Cerebellar cortex (tissue), 1 donor: ENCODE measurements around the gene CCND2.

Experiments used
- DNase-seq: peaks from one replicate; pipeline ENCODE4 v3.0.0-alpha.2; 2015; ENCODE audit warnings: low spot score

The CCND2 gene

DNA sequence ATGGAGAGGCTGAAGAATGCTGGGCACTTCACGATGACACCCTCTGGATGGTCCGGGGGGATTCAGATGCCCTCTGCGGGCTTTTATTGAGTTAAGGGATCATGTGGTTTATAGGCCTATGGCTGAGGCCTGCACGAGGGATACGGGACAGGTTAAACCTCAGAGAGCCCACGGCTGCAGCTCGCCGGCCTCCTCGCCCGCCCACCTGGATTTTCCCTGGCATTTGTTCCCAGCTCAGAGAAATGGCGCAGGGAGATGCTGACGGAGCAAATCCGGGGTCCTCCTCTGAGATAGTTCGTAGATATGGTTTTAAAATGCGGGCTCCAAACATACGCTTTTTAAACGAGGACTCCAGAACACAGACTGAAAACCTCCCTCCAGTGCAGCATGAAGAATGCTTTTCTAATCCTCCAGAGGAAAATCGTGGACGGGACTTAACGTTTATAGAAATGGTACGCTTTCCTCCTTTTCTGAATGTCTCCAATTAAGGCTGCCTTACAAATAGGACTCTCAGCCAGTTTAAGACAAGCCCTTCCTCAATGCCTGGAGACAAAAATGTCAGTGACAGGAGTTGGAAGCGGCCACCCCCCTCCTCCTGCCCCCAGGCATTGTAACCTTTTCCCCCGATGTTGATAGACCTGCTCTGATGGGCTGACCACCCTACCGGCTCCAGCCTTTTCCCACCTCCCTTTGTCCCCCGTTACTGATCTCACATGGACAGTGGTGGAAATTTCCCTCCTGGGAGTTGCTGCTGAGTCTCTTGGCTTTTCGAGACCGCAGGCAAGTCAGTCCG is 16.6 kb downstream of the CCND2 start:
- no peak for DNase-seq

DNA sequence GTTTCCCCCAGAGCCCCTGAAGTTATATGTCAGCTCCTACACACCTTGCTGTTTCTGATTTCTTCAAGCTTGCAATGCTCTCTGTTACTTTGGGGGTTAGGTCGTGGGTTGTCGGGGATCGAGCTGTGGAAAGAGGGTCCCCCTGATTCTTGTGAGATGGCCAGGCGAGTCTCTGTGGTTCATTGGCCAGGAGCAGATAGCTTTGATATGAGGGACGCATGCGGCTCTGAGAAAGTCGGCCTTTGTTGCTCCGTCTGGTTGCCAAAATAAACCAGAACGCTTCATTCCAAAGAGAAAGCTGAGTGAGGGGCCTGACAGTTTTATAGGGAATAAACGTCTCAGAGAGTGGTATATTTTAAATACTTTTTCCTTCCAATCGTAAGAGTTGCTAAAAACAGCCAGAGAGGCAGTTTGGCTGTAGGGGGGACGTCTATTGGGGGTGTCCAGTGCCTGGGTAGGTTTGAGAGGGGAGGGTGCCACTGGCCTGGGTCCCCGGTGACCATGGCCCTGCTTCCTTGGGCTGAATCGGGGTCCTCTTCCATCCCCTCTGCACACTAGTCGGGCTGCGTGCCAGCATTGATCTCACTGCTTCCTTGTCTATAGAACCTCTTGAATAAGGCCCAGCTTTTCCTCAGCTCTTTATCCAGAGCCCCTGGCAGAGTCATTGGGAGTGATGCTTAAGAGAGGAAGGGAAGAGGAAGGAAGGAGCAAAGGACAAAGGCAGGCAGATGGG is 18.9 kb downstream of the CCND2 start:
- DNase-seq = no peak

DNA sequence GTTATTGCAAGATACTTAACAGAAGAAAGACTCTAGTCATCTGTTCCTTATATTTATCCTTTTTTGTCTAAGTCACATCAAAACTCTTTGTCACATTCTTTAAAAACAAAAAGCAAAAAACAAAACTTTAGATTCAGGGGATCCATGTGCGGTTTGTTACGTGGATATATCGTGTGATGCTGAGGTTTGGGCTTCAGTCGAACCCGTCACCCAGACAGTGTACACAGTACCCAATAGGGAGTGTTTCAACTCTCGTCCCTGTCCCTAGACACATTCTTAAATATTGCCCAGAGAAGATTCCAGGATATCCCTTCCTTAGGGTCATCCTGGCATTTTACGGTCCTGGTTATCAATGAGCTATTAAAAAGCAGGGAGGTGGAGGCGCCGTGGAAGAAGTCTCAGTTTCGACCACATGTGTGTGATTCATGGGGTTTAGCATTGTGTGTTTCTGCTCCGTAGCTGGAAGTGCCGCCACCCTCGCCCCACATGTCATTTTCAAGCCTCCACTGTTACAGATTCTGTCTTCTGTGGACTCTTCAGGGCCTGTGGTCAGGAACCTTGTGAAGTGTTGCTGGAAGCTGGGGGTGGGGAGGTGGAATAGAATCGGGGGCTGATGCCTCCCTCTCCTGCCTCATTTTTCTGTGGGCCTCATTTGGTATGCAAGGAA is 19.9 kb downstream of the CCND2 start:
- no peak for DNase-seq

DNA sequence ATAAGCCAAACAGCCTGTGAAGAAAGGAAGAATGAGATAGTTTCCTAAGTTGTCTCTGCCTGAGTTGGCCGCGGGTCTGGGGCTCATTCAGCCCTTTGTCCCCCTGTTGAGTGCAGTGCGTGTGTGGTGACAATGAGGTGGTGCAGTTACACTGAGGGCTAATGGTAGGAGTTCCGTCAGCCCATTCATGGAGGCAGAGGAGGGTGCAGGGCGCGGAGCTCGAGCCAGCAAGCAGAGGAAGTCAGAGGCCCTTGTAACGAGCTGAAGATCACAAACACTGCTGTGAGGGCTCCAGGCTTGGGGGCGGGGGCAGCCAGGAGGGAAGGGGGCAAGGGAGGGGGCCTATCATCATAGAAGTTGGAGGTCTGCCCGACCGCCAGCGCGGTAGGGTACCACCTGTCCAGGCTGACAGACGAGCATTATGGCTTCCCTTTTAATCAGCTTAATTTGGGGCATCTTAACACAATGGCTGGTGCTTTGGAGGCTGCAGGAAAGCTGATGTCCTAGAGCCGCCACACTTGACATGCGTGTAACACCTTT is 20.5 kb downstream of the CCND2 start:
- no peak for DNase-seq

DNA sequence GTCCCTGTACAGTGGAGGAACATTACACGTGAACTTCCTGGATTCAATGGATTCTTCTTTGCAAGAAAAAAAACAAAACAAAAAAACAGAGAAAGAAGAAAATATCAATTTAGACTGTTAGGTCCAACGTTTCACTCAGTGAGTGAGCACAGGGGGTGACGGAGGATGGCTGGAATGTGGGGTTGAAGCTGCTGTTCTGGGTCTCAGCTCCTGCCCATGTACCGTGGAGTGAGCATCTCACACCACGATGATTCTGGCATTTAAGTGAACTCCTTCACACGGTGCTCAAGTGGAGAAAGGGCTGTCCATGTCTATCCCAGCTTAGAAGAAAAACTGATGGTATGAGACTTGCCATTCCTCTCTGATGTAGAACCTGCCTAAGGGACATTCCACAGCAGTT is 23.2 kb downstream of the CCND2 start:
- DNase-seq = no peak

DNA sequence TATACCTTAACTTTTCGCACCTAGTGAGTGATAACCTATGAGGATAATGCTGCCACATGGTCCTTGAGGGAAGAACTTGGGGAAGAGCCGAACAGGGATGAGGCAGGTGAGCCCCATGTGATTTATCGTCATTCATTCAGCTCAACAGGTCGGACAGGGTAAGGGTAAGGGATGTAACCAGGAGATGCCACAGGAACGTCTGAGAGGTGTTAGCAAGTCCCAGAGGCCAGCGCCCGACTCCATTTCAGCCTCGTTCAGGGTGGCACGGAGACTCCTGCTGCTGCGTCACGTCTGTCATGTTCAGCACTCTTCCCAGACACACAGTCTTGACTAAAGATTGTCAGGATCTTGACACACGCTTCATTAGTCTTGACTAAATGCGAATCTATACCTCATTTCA is 24.1 kb downstream of the CCND2 start:
- no peak for DNase-seq

DNA sequence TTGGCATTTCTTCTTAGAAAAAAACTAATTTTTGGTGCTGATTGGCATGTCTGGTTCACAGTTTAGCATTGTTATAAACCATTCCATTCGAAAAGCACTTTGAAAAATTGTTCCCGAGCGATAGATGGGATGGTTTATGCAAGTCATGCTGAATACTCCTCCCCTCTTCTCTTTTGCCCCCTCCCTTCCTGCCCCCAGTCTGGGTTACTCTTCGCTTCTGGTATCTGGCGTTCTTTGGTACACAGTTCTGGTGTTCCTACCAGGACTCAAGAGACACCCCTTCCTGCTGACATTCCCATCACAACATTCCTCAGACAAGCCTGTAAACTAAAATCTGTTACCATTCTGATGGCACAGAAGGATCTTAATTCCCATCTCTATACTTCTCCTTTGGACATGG is 27.3 kb downstream of the CCND2 start:
- no peak for DNase-seq

DNA sequence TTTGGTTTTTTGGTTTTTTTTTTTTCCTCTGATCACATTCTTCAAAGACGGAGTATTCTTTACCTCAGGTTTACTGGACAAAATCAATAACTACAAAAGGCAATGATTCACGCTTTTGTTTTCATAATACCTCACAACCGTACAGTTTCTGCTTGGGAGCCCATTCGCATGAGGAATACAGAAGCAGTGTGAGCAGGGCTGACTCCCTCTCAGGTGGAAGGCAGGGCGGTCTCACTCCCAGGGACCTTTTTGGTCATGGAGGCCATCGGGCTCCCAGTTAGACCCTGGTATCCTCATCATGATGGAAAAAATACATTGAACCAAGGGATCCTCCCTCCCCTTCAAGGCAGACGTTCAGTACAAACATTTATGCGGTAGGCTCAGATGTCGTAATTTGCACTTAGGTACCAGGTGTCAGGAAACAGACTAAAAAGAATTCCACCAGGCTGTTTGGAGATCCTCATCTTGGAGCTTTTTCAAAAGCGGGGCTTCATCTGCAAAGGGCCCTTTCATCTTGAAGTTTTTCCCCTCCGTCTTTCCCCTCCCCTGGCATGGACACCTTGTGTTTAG is 28.5 kb downstream of the CCND2 start:
- no peak for DNase-seq

DNA sequence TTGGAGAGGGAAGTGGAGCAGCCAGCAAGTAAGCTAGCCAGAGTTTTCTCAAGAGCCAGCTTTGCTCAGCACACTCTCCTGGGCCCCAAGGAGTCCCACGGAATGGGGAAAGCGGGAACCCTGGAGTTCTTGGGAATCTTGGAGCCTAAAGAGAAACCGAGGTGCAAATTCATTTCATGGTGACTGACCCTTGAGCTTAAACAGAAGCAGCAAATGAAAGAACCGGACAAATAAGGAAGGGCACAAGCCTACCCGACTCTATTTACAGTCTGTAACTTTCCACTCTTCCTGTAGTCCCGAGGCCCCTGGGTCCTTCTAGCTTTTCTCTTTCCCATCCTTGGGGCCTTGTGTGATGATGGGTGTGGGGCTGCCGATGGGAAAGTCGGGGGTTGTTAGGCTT is 29.3 kb downstream of the CCND2 start:
- DNase-seq = peak; percentile 40

DNA sequence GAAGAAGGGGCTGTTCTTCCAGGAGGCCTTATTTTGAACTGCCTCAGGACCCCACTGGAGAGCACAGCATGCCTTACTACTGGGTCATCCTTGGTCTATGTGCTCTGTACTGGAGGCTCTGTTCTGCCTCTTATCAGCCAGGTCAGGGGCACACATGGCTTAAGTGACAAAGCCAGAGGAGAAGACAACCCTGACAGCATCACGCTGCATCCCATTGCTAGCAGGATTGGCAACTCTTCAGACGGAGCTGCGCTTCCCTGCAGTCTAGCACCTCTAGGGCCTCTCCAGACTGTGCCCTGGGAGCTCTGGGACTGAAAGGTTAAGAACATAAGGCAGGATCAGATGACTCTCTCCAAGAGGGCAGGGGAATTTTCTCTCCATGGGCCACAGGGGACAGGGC is 30.2 kb downstream of the CCND2 start:
- no peak for DNase-seq

DNA sequence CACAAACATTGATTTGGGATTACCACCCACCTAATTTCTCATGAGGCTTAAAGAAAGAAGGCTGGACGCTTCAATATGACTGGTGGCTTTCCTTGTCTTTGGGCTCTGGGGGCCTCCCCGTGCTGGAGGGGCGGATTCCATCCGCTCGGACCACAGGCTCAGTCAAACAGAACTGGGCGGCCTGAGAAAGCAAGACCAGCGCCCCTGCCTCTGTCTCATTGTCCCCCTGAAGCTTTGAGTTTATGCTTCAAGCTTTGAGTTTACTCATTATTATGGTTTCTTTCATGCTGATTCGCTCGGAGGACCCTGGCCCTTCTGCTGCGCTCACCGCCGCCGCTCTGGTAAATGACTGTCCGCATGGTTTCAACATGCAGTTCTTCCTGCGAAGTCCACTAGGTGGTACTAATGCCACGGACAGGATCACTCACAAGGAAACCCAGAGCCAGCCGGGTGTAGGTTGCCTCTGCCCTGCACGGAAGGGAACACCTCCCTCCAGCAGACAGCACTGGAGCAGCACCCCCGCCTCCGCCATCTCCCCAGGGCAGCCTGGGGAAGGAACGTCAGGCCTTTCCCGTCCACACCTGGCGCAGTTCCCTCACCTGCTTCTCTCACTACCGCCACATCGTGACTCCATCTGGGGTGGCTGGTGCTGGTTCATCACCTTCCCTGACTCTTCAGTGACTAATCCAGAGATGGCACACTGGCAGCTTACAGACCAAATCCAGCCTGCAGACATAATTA is 34.2 kb downstream of the CCND2 start:
- DNase-seq = peak; percentile 93

DNA sequence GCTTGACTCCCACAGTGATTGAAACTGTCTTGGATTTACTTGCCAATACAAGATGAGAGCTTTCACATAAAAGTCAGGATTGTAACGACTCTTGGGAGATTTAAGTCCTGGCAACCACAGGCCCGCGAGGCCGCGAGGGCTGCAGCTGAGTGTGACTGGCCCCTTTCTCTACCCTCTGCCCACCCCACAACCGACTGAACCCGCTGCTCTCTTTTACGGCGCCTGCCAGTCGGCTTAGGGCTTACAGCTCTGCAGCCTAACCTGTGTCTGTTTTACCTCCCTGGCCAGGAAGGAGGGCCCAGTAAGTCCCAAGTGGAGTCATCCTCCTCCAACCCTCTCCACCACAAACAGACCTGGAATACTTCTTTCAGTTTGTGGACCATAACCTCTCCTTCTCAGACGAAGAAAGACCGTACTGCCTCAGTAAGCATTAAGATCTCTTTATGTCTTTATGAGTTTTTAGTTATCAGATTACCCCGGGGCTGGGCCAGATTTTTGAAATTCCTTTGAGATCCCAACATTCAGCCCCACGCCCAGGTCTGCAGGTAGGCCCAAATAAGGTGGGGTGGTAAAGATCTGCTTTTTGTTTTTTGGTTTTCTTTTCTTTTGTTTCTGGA is 34.9 kb downstream of the CCND2 start:
- no peak for DNase-seq

DNA sequence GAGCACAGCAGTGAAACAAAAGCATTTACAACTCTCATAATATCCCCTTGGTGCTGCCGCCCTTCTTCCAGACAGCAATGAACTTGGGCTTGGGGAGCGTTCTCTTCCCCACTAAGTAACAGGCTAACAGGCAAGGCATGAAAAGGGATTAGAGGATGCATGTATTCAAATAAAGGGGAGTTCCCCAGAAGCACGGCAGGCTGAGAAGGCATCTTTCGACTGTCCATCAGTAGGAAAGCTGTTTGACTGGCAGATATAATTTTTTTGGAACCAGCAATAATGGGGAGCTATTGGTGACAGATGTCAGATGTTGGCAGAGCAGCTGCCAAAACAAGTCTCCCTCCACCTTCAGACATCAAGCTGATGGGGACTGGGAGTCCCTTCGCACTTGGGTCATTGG is 38.2 kb downstream of the CCND2 start:
- DNase-seq = no peak

DNA sequence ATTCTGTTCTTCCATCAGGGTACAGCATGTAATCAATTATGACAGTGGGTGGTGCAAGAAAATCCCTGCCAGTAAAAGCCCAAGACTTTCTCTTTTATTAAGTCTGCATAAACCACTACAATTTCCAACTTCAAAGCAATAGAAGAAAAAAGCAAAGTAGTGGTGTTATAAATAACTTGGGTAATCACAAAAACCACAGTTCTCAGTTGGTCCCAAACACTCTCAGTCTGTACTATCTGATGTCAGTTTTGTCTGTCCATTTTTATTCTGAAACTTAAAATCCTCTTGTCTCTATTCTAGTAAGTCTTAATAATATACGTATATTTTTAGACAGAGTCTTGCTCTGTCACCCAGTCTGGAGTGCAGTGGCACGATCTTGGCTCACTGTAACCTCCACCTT is 38.7 kb downstream of the CCND2 start:
- no peak for DNase-seq

DNA sequence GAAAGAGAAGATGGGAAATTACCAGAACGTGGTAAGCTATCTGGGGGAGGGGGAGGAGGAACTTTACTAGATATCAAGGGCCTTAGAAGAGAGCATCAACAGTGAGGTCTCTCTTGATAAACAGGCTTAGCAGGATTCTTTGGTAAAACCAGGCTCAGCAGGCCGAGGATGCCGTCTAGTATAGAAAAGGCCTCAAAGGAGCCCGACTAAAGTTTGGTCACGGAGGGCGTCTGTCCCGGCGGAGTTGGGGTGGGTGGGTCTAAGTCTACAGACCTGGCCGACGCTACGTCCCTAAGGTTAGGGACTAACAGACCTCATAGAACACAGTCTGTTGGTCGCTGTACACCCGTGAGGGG is 46.9 kb downstream of the CCND2 start:
- DNase-seq = no peak

DNA sequence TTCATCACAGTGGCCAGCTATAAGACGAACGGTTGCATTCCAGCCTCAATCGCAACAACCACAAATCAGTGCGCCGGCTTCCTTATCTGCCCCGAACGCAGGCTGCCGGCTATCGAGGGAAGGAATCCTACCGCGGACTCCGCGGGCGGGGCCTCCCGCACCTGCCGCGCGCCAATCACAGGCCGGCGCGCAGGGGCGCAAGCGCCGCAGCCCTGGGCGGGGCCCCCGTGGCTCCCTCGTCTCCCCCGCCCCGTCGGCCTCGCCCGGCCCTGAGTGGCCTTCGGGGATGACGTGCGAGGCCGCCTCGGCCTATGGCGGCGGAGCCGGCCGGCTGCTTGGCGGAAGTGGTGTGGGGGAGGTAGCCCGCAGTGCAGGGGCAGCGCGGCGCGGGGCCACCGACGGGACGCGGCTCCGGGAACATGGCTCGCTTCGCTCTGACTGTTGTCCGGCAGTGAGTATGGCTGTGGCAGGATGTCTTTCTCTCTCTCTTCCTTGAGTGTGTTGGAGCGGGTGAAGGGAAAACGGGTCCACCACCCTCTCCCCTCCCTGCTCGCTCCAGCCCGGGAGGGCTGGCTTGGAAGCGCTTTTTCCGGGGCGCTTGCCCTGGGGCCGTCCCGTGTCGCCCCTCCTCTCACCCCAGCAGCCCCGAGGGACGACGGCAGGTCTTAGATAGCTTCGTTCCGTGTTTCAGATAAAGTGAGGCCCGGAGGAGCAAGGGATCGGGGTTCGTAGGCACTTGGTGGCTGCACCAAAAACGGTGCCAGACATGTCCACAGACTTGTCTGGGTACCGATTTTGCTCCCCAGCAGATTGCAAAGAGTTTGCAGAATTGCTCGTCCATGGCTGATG is 47.5 kb downstream of the CCND2 start, which contains the start of gene TIGAR:
TIGAR (plus strand) TSS at position 361 of the 849 bp plus-strand sequence; CDS start at position 420, 59 bp downstream.
- peak; percentile 92 for DNase-seq

DNA sequence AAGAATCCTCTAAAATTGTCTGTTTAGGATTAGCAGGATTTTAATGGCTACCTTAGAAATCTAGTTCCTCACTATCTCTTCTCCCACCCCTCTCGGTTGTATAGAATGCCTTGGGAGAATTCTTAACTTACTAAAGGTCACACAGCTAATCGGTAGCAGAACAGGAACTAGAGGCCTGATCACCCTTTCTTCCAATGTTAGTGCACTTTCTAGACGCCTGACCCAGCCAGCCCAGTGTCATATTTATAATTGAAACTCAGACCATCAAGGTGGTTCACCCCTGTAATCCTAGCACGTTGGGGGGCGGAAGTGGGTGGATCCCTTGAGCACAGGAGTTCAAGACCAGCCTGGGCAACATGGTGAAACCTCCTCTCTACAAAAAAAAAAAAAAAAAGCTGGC is 49.2 kb downstream of the CCND2 start:
- DNase-seq = no peak
